Activated T-helper 2 cell treated with anti-CD3 and anti-CD28 coated beads, Interferon-gamma antibody, Interleukin-2, Interleukin-4, amounts not matched to agents 10 μg/mL and 5 μg/mL and 100 μg/mL, durations not matched to agents 14 hours and 24 hours and 36 hours (primary cell): ENCODE data around the gene CDH4. TPM values are rescaled to one million over a fixed set of nuclear protein-coding genes. Genes with fewer than 3 reads are reported as not detected.

ENCODE experiments used
- DNase-seq: peaks from one replicate; pipeline ENCODE4 v3.0.0; 2021; ENCODE audit warnings: low spot score
- H3K27ac Mint-ChIP-seq: one replicate; pipeline ENCODE4 v1.8.0; 2021; ENCODE audit warnings: mixed read lengths
- H3K27me3 Mint-ChIP-seq: one replicate; pipeline ENCODE4 v1.8.0; 2021; ENCODE audit warnings: low read depth, mixed read lengths
- H3K36me3 Mint-ChIP-seq: one replicate; pipeline ENCODE4 v1.8.0; 2021; ENCODE audit warnings: low read depth, mixed read lengths
- H3K4me1 Mint-ChIP-seq: one replicate; pipeline ENCODE4 v1.8.0; 2021; ENCODE audit warnings: low read depth, mixed read lengths
- H3K4me3 Mint-ChIP-seq: one replicate; pipeline ENCODE4 v1.8.0; 2021; ENCODE audit warnings: low read depth, mild to moderate bottlenecking, moderate library complexity, mixed read lengths
- H3K9me3 Mint-ChIP-seq: one replicate; pipeline ENCODE4 v1.8.0; 2021; ENCODE audit warnings: mixed read lengths
- intact Hi-C: fragments of 100-400 bp; cut with micrococcal nuclease; formaldehyde crosslinking; loops from one replicate; pipeline ENCODE4 v1.15.1; 2023
- total RNA-seq: library from RNA; stranded (reverse); gene quantifications from 2 replicates; pipeline ENCODE4 v1.2.3, GENCODE V29; 2022

Gene CDH4
- total RNA-seq, 1 donor from 2014 or later: not detected

DNA sequence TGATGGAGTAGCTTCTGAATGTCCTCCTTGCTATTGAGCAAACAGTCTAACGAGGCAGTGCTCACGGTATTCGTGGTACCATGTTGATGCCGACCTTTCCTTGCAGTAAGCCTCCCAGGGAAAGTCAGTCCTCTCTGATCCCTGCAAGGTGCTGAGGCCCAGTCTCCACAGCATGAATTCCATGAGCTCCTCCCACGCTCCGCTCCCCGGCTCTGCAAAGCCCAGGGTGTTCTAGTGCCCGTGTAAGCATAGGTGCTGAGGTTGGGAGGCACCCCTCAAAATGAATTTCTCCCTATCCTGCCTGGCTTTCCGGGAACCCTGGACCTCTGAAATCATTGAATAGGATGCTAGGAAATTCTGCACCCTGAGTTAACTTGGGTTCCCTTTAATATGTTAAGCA is 562.7 kb downstream of the CDH4 start:
- Mint-ChIP-seq H3K27ac (no peak overlapping the region), H3K9me3 (no peaks in the 10 kb centered on the region), H3K36me3 (no peaks in the 10 kb centered on the region), H3K4me3 (no peak overlapping the region), H3K4me1 (no peaks in the 10 kb centered on the region), H3K27me3 (no peaks in the 10 kb centered on the region)
- intact Hi-C loops: no loop called here
- no peak for DNase-seq

DNA sequence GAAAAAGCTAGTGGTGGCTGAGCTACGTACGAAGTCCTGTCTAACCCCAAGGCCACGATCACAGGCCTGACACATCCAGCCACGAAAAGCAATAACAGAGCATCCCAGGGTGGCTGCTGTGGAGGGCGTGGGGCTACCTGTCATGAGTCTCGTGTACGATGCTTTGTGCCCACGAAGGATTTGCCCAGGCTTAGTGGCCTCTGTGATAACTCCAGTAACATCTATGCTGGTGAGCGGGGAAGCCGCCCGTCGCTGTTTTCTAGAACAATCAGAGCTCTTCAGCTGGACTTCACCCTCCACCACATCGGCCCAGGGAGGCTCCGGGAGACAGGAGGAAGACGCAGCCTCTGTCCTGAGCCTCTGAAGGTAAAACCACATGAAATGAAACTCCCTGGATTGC is 563.1 kb downstream of the CDH4 start:
- intact Hi-C loops: no loop called here
- no peaks in the 10 kb centered on the region for H3K36me3 Mint-ChIP-seq
- H3K4me3 Mint-ChIP-seq: no peak overlapping the region
- DNase-seq: no peak
- H3K9me3 Mint-ChIP-seq: no peaks in the 10 kb centered on the region
- H3K27me3 Mint-ChIP-seq: no peaks in the 10 kb centered on the region
- no peaks in the 10 kb centered on the region for H3K4me1 Mint-ChIP-seq
- H3K27ac Mint-ChIP-seq: no peak overlapping the region

GRCh38 chr20:61815678-61816077 is 563.6 kb downstream of the CDH4 start:
- no peaks in the 10 kb centered on the region for H3K36me3 Mint-ChIP-seq
- H3K9me3 Mint-ChIP-seq: no peaks in the 10 kb centered on the region
- H3K27ac Mint-ChIP-seq: no peak overlapping the region
- no peaks in the 10 kb centered on the region for H3K4me1 Mint-ChIP-seq
- H3K27me3 Mint-ChIP-seq: no peaks in the 10 kb centered on the region
- no peak for DNase-seq
- intact Hi-C loops: no loop called here
- no peak overlapping the region for H3K4me3 Mint-ChIP-seq

- intact Hi-C loops: no loop called here
- no peaks in the 10 kb centered on the region for H3K36me3 Mint-ChIP-seq
- no peaks in the 10 kb centered on the region for H3K27me3 Mint-ChIP-seq
- DNase-seq: no peak
- H3K27ac Mint-ChIP-seq: no peak overlapping the region
- H3K9me3 Mint-ChIP-seq: no peaks in the 10 kb centered on the region
- no peak overlapping the region for H3K4me3 Mint-ChIP-seq
- H3K4me1 Mint-ChIP-seq: no peaks in the 10 kb centered on the region
These were observed 564.8 kb downstream of the CDH4 start for GRCh38 chr20:61816606-61817460.

DNA sequence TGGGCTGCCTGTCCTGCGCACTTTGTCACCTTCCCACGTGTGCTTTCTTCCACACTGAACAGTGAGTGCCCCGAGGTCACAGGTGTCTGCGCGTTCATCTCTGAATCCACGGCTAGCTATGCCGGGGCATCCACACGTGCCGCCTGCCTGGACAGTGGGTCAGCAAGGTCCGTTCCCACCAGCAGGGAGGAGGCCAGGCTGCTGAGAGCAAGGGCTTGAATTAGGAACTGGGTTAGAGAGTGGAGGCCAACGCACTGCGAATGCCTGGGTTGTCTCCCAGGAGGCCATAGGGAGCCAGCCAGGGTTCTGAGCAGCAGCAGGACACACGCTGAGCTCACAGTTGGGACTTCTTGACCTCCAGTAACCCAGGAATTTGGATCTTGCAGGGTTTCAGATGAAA is 565.5 kb downstream of the CDH4 start:
- DNase-seq: no peak
- no peaks in the 10 kb centered on the region for H3K9me3 Mint-ChIP-seq
- no peak overlapping the region for H3K27ac Mint-ChIP-seq
- intact Hi-C loops: no loop called here
- H3K27me3 Mint-ChIP-seq: no peaks in the 10 kb centered on the region
- no peak overlapping the region for H3K4me3 Mint-ChIP-seq
- no peaks in the 10 kb centered on the region for H3K4me1 Mint-ChIP-seq
- no peaks in the 10 kb centered on the region for H3K36me3 Mint-ChIP-seq

DNA sequence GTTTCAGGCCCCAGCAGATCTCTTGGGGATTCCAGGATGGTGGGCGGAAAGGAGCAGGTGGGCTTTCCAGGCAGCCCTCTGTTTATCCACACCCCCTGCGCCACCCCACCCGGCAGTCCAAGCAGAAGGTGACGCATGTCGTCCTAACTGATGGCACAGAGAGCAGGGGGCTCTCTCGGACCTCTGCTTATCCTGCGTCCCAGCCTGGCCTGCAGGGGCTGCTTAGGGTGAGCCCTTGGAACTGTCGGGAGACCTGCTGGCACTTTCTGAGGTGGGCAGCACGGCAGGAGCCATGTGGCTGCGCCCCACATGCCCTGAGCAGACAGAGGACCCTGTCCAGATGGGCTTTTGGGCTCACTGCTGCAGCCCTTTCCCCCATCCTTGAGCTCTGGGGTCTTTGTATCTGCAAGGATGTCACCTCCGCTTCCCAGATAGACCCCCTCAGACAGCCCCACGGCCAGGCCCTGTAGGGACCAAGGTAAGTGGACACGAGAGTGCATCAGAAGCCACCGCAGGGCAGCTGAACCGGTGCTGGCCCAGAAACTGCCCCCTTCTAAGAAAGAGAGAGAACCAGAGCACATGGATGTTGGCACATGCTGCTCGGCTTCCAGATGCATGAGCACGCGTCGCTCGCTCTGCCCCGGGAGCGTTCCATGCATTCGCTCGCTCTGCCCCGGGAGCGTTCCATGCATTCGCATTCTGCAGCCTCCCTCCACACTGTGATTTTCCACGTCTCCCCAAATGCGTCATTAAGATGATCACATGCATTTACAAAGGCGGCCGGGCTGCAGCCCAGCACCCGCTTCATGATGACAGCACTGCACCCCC is 566.9 kb downstream of the CDH4 start:
- intact Hi-C loops: no loop called here
- Mint-ChIP-seq H3K36me3 (no peaks in the 10 kb centered on the region), H3K4me1 (no peaks in the 10 kb centered on the region), H3K27me3 (no peaks in the 10 kb centered on the region), H3K4me3 (no peak overlapping the region), H3K9me3 (peaks cover 5% of the 10 kb centered on the region), H3K27ac (no peak overlapping the region)
- DNase-seq: no peak

- no peak overlapping the region for H3K4me3 Mint-ChIP-seq
- H3K36me3 Mint-ChIP-seq: no peaks in the 10 kb centered on the region
- H3K9me3 Mint-ChIP-seq: peaks cover 5% of the 10 kb centered on the region
- no peaks in the 10 kb centered on the region for H3K27me3 Mint-ChIP-seq
- no peak overlapping the region for H3K27ac Mint-ChIP-seq
- intact Hi-C loops: no loop called here
- H3K4me1 Mint-ChIP-seq: no peaks in the 10 kb centered on the region
- DNase-seq: no peak
These were observed 567.4 kb downstream of the CDH4 start for GRCh38 chr20:61819574-61819846.

GRCh38 chr20:61819921-61820825 is 568.1 kb downstream of the CDH4 start:
- H3K27me3 Mint-ChIP-seq: no peaks in the 10 kb centered on the region
- intact Hi-C loops: no loop called here
- no peak overlapping the region for H3K27ac Mint-ChIP-seq
- H3K4me1 Mint-ChIP-seq: no peaks in the 10 kb centered on the region
- H3K4me3 Mint-ChIP-seq: no peak overlapping the region
- no peak for DNase-seq
- no peaks in the 10 kb centered on the region for H3K36me3 Mint-ChIP-seq
- H3K9me3 Mint-ChIP-seq: peaks cover 5% of the 10 kb centered on the region

GRCh38 chr20:61821735-61822134 is 569.7 kb downstream of the CDH4 start:
- no peaks in the 10 kb centered on the region for H3K36me3 Mint-ChIP-seq
- H3K27ac Mint-ChIP-seq: no peak overlapping the region
- H3K4me1 Mint-ChIP-seq: no peaks in the 10 kb centered on the region
- H3K4me3 Mint-ChIP-seq: no peak overlapping the region
- intact Hi-C loops: no loop called here
- peaks cover 5% of the 10 kb centered on the region for H3K9me3 Mint-ChIP-seq
- no peak for DNase-seq
- no peaks in the 10 kb centered on the region for H3K27me3 Mint-ChIP-seq

- H3K9me3 Mint-ChIP-seq: peaks cover 5% of the 10 kb centered on the region
- no peaks in the 10 kb centered on the region for H3K36me3 Mint-ChIP-seq
- intact Hi-C loops: no loop called here
- no peak overlapping the region for H3K27ac Mint-ChIP-seq
- no peaks in the 10 kb centered on the region for H3K27me3 Mint-ChIP-seq
- H3K4me3 Mint-ChIP-seq: no peak overlapping the region
- no peak for DNase-seq
- H3K4me1 Mint-ChIP-seq: no peaks in the 10 kb centered on the region
These were observed 570.3 kb downstream of the CDH4 start for GRCh38 chr20:61822396-61822795.

GRCh38 chr20:61823242-61823641 is 571.2 kb downstream of the CDH4 start:
- H3K36me3 Mint-ChIP-seq: no peaks in the 10 kb centered on the region
- H3K4me3 Mint-ChIP-seq: no peak overlapping the region
- no peak for DNase-seq
- H3K27me3 Mint-ChIP-seq: no peaks in the 10 kb centered on the region
- H3K27ac Mint-ChIP-seq: no peak overlapping the region
- H3K4me1 Mint-ChIP-seq: no peaks in the 10 kb centered on the region
- intact Hi-C loops: no loop called here
- peaks cover 5% of the 10 kb centered on the region for H3K9me3 Mint-ChIP-seq

GRCh38 chr20:61828891-61829290 is 576.8 kb downstream of the CDH4 start:
- H3K4me3 Mint-ChIP-seq: no peak overlapping the region
- intact Hi-C loops: no loop called here
- H3K9me3 Mint-ChIP-seq: no peaks in the 10 kb centered on the region
- no peak for DNase-seq
- no peaks in the 10 kb centered on the region for H3K4me1 Mint-ChIP-seq
- no peaks in the 10 kb centered on the region for H3K27me3 Mint-ChIP-seq
- H3K36me3 Mint-ChIP-seq: no peaks in the 10 kb centered on the region
- H3K27ac Mint-ChIP-seq: no peak overlapping the region

GRCh38 chr20:61829526-61829925 is 577.5 kb downstream of the CDH4 start:
- Mint-ChIP-seq H3K36me3 (no peaks in the 10 kb centered on the region), H3K4me3 (no peak overlapping the region), H3K27me3 (no peaks in the 10 kb centered on the region), H3K27ac (no peak overlapping the region), H3K4me1 (no peaks in the 10 kb centered on the region), H3K9me3 (no peaks in the 10 kb centered on the region)
- intact Hi-C loops: no loop called here
- DNase-seq: no peak
